GM10266 (cell line): Measurements from ENCODE around the gene MAPKAP1.

ENCODE experiments used
- DNase-seq: peaks from one replicate; pipeline ENCODE4 v3.0.0; 2012; ENCODE audit errors: extremely low spot score
- TF ChIP-seq, protein P1 (sequence below): IDR thresholded peaks from 2 replicates; pipeline ENCODE4 v1.5.1; 2012; ENCODE audit warnings: mild to moderate bottlenecking, low read depth; ENCODE audit not compliant: control insufficient read depth, insufficient read depth; ENCODE audit errors: missing control alignments

The MAPKAP1 gene

DNA sequence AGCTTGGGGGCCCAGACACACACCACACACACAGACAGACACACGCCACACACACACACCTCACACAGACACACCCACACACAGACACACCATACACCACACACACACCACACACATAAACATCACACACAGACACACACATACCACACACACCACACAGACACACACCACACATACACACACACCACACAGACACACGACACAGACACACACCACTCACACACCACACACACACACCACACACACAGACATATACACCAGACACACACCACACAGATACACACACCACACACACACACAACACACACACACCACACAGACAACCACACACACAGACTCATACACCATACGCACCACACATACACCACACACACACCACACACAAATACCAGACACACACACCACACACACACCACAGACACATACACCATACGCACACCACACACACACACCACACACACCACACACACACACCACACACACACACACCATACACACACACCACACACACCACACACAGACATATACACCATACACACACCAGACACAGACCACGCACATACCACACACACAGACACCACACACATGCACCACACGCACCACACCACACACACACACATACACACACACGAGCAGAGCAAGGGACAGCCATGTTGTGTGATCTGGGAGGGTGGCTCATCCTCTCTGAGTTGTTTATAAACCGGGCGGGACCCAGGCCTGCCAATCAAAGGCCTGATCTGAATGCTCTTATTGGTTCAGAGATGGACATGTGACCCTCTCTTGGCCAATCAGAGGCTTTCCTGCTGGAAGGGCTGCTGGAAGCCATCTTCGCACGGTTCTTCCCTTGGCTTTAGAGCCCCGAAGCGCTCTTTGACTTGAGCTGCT is 297.1 kb downstream of the MAPKAP1 start:
- peak; percentile 81 for DNase-seq
- TF ChIP-seq, protein P1, sequence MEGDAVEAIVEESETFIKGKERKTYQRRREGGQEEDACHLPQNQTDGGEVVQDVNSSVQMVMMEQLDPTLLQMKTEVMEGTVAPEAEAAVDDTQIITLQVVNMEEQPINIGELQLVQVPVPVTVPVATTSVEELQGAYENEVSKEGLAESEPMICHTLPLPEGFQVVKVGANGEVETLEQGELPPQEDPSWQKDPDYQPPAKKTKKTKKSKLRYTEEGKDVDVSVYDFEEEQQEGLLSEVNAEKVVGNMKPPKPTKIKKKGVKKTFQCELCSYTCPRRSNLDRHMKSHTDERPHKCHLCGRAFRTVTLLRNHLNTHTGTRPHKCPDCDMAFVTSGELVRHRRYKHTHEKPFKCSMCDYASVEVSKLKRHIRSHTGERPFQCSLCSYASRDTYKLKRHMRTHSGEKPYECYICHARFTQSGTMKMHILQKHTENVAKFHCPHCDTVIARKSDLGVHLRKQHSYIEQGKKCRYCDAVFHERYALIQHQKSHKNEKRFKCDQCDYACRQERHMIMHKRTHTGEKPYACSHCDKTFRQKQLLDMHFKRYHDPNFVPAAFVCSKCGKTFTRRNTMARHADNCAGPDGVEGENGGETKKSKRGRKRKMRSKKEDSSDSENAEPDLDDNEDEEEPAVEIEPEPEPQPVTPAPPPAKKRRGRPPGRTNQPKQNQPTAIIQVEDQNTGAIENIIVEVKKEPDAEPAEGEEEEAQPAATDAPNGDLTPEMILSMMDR: no peak

DNA sequence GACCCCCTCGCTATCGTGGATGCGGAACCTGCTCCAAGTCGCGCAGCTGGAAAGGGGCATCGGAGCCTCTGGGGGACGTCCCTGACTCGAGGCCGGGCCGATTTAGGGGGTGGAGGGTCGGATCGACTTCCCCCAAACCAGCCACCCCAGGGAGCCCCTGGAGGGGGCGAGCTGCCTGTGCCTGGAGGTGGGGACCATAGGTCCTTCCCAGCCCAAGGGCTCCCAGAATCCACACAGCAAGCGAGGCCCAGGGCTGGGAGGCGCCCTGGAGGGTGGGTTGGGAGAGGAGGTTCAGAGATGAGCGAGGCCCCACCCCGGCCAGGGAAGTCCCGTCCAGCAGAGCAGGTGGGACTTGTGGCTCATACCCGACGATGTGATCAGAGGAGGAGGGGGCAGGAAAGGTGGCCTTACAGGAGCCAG is 297.8 kb downstream of the MAPKAP1 start:
- DNase-seq: peak; percentile 75
- TF ChIP-seq, protein P1: no peak

DNA sequence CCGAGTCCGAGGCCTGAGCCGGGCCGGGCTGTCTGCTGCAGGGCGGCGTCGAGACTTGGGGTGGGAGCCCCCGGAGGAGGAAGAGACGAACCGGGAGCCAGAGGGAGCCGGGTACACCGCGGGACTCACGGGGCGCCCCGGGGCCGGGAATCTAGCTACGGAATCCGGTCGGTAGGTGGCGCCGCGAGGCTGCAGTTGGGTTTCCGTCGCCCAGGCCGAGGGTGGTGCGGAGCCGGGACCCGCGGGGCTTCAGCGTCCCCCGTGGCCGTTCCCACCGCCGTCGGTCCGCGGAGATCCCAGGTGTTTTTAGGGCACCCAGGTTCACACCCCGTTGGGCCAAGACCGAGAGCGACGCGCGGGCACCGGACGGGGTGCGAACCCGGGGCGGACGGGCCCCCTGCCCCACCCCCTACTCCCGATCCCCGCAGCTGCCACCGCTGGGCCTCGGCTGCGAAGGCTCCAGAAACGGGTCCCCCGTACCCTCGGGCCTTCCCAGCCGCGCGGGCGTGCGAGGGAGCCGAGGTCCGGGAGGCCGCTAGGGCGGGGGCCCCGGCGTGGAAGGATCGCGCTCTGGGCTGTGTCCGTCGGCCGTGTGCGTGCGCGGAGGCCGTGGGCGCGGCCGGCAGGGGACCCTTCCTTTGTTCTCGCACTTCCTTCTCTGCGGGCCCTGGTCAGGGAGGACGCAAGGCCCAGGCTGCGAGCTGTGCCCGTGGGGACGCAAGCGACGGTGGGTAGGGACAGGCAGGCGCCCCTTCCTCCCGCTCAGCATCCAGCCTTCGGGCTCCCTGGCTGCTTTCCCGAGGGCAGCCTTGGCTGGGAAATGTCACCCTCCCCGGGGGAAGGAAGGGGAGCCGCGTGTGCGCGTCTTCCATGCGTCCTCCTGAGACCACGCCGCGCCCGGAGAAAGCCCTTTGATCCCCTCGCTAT is 298.8 kb downstream of the MAPKAP1 start:
- peak; percentile 93 for DNase-seq
- TF ChIP-seq, protein P1: peak; percentile 91

DNA sequence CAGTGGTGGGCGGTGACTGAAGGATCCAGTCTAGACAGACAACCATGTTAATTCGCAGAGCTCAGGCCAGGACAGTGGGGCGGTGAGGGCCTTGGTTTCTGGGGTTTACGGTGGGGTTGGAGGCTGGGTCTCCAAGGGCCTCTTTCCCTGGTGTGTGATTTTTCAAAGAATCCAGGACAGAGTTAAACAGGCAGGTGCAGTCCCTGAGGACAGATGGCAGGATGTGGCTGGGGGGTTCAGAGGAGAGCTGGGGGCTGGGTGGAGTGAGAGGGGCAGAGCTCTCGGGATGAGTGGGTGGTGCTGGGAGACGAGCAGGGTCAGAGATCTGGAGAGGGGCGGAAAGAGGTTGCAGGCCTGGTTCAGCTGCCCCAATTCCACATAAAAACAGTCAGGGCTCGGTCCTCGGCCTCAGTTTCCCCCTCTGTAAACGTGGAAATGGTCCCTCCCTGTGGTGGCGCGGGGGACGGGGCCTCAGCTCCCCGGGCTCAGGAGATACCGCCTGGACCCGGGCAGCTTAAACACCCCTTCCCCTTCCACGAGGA is 299.5 kb downstream of the MAPKAP1 start:
- TF ChIP-seq, protein P1: no peak
- no peak for DNase-seq

DNA sequence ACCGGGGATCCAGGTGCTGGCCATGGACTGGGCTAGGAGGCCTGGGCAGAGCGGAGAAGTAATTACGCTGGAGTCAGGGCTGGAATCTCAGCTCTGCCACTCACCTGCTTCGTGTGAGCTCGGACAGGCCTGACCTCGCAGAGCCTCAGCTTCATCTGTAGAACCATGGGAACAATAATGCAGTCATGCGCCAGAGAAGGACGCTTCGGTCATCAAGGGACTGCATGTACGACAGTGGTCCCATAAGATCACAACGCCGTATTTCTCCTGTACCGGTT is 300.3 kb downstream of the MAPKAP1 start:
- DNase-seq: no peak
- TF ChIP-seq, protein P1: no peak

DNA sequence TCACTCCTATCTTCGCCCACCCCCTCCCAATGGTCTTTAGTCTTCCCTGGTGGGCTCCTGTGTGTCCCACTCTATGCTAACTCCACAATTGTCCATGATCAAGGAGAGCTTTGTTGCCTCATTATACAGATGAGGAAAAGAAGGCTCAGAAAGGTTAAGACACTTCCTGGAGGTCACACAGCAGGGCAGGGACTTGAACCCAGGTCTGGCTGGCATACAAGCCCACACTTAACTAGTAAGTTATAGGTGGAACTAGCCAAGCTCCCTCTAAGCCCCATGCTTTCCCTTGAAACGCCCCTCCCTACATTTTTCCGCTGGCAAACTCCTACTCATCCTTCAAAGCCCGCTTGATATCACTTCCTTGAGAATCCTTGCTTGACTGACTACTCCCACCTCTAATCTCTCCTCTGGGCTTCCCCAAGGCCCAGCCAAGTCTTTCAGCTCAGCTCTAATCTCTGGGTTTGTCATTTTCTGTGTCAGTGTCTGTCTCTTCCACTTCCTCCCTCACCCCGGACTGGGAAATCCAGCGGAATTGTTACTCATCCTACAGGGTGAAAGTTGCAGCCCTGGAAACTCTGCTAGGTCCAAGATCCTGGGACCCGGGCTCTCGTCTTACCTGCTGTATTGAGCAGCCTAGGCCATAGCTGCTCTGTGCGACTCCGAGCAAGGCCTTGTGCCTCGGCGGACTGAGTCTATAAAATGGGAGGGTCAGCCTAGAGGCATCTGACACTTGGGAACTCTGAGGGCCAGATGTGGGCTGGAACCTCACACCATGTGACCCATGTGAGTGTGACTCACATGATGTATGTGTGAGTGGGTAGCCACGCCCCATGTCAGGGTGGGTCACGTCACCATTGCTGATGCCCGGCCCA is 300.8 kb downstream of the MAPKAP1 start:
- DNase-seq: no peak

More for the DNA sequence above, 300.8 kb downstream of the MAPKAP1 start:
- TF ChIP-seq, protein P1: no peak
